GM10266 (cell line): ENCODE data around the gene KAZN.

Source experiments
- DNase-seq: peaks from one replicate; pipeline ENCODE4 v3.0.0; 2012; ENCODE audit errors: extremely low spot score
- CTCF ChIP-seq: IDR thresholded peaks from 2 replicates; pipeline ENCODE4 v1.5.1; 2012; ENCODE audit warnings: mild to moderate bottlenecking, low read depth; ENCODE audit not compliant: control insufficient read depth, insufficient read depth; ENCODE audit errors: missing control alignments

Gene KAZN

GRCh38 chr1:14780271-14780670, 181.8 kb downstream of the KAZN start:
- no peak for DNase-seq
- no peak for TF ChIP-seq CTCF

GRCh38 chr1:14781811-14782210, 183.3 kb downstream of the KAZN start:
- DNase-seq: no peak
- TF ChIP-seq CTCF: no peak

- no peak for DNase-seq
- TF ChIP-seq CTCF: no peak
Measured at GRCh38 chr1:14782741-14783591, 184.5 kb downstream of the KAZN start.

GRCh38 chr1:14783592-14783886, 185.1 kb downstream of the KAZN start:
- DNase-seq: no peak
- no peak for TF ChIP-seq CTCF

GRCh38 chr1:14784790-14785773, 186.6 kb downstream of the KAZN start:
- no peak for DNase-seq
- TF ChIP-seq CTCF: no peak

- no peak for TF ChIP-seq CTCF
- no peak for DNase-seq
Measured at GRCh38 chr1:14786109-14786675, 187.7 kb downstream of the KAZN start.

- DNase-seq: no peak
- no peak for TF ChIP-seq CTCF
Measured at GRCh38 chr1:14786681-14787080, 188.2 kb downstream of the KAZN start.
